Activated naive CD4-positive, alpha-beta T cell treated with anti-CD3 and anti-CD28 coated beads, Interleukin-2, amount 50 U/mL, for 16 hours (primary cell): ENCODE results near the gene EREG.
"Not testable (repeated sequence)": the region's sequence is repeated elsewhere in the genome, so short reads cannot be mapped to it uniquely, and the experiment has no call there.

Experiments used
- DNase-seq: peaks from one replicate; pipeline ENCODE4 v3.0.0-alpha.2; 2020

The EREG gene

DNA sequence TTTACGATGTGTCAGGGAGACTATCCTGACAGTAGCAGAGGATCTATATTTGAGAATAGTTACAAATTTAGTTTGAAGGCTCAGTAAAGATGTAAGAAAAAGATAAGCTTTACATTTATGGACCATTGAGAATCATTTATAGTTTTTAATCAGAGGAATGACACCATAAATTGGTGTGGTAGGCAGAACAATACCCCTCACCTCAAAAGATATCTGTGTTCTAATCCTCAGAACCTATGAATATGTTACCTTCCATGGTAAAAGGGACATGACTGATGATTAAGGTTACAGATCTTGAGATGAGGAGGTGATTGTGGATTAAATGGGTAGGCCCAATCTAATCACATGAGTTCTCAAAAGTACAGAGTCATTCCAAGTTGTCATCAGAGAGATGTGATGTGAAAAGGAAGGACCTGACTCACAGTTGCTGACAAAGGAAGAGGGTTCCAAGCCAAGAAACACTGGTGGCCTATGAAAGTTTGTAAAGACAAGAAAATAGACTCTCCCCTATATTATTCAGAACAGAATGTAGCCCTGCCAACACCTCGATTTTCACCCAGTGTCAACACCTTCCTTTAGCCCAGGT, 27.0 kb downstream of the EREG start:
- no peak for DNase-seq

DNA sequence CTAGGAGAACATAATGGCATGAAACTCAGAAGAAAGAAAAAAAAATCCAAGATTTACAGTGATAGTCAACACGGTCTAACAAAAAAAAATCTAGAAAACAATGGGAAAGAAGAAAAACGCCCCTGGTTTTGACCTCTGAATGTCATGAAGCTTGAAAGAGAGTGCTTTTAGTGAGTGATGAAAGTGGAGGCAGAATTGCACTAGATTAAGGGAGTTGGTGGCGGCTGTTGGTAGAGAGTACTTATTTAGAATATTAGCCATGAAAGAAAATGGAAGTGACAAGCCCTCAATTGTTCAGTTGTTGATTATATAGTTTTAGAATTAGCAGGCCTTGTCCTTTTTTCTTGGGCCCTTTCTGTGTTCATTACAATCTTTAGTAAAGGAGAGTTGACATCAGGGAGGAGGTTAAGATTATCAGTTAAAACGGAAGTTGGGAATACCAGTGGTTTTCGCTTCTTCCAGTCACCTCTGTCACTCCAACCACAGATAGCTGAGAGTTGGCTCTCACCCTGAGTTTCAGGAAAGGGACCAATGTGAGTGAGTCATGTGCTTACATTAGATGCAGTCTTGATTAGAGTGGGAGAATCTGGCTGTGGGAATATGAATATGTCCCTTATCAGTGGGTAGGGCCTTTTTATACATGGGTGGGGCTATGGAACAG, 29.7 kb downstream of the EREG start:
- no peak for DNase-seq

DNA sequence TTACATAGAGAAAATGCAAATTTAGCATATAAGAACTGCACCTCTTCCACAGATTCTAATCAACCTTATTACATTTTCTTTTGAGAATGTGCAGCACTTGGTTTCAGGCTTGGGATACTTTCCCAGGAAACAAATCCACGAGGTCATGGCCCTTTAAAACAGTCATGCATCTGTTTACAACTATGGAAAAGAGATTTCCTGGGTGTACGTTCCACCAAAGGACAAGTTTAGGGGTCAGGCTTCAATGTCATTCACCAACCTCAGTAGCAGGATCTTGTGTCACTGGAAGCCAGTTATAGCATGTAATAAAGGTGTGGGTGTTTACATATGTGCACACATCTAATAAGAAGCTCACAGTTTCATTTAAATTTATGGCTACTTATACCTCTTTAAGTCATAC, 30.7 kb downstream of the EREG start:
- DNase-seq: no peak

DNA sequence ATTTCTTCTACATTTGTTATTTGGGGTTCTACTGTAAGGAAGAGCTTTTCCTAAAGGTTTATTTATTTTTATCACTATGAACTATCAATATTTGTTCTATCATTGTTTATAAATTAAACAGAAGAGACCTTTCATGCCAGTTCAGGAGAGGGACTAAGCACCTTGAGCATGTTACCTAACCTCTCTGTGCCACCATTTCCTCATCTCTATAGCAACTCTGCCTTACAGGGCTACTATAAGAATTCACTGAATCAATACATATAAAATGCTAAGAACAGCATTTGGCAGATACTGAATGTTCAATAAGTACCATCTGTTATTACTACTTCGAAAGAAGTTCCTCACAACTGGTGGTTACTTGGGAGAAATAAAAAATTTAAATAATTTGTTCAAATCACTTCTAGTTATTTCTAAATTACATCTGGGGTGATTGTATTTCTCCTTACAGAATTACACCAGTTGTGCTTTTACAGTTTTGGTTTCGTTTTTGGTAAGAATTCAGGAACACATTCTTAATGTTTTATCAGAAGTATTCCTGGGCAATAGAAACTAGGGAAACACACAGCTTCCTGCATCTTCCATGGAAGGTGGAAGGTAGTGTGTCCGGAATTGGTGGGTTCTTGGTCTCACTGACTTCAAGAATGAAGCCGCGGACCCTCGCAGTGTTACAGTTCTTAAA, 32.9 kb downstream of the EREG start:
- DNase-seq: no peak

DNA sequence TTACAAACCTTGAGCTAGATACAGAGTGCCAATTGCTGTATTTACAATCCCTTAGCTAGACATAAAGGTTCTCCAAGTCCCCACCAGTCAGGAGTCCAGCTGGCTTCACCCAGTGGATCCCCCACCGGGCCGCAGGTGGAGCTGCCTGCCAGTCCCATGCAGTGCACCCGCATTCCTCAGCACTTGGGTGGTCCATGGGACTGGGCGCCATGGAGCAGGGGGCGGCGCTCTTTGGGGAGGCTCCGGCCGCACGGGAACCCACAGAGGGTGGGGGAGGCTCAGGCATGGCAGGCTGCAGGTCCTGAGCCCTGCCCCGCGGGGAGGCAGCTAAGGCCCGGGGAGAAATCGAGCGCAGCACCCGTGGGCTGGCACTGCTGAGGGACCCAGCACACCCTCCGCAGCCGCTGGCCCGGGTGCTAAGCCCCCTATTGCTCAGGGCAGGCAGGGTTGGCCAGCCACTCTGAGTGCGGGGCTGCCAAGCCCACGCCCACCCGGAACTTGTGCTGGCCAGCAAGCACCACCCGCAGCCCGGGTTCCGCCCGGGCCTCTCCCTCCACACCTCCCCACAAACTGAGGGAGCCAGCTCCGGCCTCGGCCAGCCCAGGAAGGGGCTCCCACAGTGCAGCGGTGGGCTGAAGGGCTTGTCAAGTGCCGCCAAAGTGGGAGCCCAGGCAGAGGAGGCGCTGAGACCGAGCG, 34.1 kb downstream of the EREG start:
- not testable (repeated sequence) for DNase-seq

DNA sequence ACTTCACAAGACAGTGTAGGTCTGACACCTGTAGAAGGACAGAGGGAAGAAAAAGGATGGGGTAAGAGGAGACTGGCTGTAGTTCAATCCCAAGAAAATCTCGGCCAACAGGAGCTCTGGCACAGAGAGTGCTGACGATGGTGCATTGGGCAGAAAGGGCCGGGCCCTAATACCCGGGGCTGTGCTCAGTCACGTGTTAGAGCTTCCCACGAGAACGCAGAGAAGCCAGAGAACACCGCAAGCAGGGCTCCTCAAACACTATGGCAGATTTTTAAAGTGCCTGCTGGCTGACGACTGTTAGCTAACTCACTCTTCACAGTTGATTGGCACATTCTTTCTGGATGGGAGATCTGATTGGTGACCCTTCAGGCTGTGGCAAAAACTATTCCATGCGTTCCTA, 35.5 kb downstream of the EREG start:
- DNase-seq: no peak

DNA sequence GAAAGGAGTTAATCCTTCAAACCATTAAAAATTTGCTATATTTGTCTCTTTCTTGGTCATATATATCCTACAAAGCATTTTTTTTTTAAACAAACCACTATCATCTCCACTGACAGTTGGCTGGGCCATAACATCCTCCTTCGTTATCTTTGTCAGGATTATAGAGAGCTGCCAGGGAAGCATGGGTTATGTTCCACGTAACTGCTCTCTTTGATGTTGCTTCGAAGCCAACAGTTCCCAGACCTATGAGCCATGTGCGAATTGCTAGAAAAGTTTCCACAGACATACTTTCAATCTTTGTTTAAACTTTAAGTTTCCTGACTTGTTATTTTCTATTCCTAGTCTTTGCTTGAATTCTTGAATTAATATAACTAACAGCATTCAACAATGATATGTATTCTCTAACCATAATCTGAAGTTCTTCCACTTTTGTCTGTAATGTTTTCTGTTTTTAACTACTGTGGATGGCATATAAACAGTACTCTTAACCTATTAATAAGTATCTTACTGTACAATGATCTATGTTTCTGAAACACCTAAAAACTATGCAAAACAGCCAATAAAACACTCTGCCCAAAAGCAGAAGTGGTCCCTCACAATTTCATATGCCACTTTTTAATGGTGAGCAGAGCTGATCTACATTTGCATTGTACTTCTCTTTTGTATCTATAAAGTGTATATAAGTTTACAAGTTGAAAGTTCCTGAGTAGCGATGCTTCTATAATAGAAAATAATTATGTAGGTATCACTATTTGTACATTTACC, 37.9 kb downstream of the EREG start:
- DNase-seq: no peak

DNA sequence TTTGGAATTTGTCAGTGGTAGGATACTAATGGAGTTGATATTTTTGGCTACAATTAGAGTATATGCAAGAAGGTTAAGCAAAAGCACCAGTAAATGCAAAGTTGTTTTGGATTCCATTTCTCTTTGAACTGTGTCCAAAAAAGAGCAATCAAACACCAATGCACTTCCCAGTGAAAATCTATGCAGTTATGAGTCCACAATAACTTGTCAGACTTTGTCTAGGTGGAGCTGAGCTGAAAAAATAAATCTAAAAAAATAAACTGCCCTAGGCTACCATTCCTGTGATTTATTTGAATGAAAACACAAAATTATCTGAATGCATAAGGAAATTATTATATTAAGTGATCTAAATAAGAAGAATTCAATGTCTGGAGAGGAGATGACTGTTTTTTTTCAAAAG, 42.9 kb downstream of the EREG start:
- no peak for DNase-seq

DNA sequence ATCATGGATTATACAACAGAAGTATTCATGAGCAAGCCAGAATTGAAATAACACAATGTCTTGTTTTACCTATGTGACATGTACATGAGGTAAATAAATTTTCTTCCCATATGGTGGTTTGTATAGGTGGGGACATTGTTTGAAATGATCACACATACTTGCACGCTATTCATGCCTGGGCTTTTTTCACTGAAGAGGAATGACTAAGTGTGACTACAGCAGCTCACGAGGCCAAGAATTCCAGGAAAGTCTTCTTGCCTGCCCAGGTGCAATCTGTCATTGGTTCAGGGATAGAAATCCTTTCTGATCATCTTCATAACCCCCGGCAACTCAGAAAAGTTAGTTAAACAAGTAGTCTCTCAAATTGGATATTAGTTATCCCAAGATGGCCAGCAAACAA, 43.7 kb downstream of the EREG start:
- DNase-seq: no peak

DNA sequence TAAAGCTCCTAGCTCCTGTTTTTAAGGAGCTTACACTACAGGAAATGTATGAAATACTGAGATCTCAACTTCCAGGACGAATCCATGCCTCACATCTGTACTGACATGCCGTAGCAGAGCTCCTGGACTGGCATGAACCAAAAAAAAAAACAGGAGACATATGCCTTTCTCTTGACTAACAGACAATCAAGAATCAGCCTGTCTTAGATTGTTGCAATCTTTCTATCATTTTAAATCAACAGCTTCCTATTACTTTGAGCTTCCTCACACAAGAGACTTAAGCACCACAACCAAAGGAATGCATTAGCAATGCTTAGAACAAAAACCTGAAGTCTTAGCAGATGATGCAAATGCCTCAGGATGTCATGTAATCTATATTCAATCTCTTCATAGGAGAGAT, 45.3 kb downstream of the EREG start:
- DNase-seq: no peak

DNA sequence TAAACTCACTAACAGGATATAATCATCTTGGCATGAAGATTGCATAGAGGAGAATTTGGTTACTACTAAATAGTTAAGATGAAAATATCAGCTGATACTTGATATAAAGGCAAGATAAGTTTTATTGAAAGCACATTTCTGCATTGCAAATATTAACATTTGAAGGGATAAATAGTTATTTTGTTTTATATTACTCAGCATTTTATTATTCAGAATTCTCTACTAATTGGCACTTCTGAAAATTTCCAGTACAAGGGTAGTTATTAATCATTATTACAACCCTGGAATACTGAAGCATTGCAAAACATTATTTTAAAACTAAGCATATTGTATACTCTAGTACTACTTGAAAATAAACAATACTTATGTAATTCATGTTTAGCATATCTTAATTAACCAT, 47.3 kb downstream of the EREG start:
- no peak for DNase-seq

DNA sequence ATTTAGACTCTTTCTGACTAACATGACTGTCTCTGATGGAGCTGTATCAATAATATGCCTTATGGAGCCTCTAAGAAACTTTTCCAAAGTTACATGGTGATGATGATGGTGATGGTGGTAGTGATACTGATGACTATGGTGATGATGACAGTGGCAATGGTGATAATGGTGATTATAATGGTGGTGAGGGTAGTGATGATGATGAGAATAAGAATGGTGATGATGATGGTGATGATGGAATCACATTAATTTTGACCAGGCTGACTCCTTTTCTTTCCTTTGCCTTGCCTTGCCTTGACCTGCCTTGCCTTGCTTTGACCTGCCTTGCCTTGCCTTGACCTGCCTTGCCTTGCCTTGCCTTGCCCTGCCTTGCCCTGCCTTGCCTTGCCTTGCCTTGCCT, 48.3 kb downstream of the EREG start:
- DNase-seq: no peak

DNA sequence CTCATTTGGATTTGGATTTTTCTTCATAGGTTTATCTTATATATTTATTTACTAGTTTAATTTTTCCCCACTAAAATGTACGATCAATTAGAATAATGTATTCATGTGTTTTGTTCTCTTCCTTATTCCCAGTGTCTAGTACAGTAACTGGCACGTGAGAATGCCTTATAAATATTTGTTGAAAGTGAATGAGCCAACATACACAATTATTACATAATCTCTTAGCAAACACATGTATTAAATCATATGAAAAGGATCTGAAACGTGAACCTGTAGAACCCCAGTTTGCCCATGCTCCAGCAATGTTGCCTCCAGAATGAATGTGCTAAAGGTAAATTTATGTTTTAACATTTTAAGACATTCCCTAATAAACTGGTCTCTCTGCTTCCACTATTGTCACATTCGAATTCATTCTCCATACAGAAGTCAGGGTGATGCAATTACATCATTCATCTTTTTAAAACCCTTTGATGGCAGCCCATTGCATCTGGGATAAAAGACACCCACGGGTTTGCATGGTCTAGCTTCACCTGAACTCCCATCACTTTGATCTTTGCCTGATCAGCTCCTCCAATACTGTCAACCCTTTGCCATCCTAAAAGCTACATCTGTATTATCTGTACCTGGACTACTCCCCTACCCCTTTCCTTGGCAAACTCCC, 49.3 kb downstream of the EREG start:
- DNase-seq: no peak

DNA sequence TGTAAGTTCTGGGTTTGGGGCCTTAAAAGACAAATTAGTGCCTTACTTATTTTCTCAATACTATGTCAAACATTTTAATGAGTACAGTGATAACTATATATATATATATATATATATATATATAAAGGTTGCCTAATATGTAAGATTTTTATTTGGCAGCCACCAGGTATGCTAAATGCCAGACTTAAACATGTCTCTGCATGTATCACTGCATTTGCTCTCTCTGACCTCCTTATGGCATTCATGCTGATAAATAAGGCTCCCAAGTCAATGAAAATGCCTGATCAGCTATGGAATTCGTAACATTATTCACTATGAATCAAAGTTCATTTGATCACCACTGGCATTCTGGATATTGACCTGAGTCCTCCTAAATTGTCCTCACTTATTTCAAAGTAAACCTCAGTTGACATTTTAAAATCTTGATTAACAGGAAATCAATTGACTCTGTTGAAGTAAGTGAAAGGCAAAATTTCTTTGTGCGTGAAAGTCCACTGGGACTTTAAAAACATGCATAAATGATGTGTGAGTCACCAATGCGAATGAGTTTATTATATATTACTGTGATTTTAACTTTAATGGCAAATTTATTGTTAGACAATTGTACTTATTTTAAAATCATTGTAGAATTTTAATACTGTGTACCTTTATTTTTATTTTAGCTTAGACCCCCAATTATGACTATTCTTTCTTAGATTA, 50.8 kb downstream of the EREG start:
- DNase-seq: no peak

DNA sequence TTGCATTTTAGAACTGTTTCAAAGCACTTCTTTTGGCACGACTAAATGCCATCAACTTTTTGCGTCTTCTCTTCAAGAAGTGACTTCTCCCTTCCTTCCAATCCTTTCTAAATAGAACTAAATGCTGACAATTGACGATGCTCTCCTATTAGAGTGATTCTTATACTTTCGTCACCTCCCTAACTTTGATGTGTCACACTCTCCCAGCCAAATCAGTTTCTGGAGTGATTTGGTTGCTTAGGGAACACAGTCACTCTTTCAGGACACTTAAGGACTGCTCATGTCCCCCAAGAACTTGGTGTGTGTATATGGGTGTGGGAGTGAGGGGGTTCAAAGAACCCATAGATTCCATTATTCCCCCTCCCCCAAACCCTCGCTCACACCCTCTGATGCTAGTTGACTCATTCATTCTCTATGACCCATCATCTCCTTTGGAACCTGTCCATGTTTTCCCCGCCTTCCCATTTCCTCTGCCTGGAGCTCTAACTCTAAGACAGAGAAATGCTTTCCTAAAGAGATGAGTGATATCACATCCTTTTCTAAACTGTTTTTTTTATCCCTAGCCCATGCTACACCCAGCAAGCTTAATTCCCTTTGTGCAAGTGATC, 53.2 kb downstream of the EREG start:
- no peak for DNase-seq

DNA sequence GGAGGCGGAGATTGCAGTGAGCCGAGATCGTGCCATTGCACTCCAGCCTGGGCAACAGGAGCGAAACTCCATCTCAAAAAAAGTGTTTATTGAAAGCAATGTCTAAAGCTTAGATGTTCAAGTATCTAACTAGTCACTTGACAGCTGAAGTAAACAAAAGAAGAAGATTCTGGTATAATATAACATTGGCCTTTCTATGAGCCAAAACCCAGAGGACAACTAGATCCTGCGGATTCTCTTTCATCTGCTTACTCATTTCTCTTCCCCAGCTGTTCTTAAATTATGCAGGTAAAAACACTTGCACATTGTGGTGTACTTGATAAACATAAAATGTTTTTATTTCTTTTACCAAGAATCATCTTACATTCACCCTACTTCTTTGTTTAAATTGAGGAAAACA, 55.9 kb downstream of the EREG start:
- no peak for DNase-seq

DNA sequence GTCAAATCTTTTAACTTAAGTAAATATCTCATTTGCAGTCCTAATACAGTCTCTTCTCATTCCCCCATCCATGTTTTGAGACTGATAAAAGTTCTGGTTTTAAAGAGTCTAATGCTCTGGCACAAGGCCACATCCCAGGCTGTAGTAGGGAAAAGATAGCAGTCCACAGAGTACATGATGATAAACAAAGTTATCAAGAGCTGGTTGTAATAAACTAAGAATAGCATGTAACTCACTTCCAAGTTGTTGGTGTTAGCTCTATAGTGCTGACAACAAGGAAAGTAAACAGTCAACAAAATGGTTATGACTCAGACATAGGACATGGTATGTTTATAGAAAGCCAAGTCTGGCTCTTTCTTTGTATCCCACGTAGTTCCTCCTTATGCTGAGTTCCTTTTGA, 58.2 kb downstream of the EREG start:
- no peak for DNase-seq

DNA sequence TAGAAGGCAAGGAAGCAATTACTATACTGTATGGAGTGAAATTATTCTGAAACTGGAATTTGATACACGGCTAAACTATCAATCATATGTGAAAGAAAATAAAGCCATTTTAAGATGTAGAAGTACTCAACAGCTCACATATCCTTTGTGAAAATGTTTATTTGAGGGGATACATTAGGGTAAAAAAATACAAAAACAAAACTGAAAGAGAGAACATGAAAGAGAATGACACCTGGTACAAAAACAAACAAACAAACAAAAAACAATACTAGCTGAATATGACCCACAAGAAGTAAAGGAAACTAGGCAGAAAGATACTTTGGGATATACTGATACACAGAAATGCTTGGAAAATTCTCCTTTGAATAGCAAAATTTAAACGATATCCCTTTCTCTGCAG, 59.2 kb downstream of the EREG start:
- no peak for DNase-seq

DNA sequence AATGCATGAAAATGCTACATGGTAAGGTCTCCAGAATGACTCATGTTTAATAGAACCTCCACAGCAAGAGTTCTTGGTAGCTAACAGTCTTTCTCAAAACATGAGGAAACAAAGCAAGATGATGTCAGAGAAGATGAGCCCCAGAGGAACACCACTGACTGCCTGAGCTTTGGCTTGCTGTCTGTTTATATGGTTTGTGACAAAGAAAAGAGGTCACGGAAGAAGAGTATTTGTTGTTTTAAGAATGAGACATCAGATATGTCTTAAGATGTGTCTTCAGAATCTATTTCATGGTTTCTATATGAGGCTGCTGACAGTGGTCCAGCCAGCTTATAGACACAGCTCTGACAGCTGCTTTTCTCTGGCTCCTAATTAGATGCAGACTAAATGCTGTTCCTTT, 61.2 kb downstream of the EREG start:
- DNase-seq: no peak

DNA sequence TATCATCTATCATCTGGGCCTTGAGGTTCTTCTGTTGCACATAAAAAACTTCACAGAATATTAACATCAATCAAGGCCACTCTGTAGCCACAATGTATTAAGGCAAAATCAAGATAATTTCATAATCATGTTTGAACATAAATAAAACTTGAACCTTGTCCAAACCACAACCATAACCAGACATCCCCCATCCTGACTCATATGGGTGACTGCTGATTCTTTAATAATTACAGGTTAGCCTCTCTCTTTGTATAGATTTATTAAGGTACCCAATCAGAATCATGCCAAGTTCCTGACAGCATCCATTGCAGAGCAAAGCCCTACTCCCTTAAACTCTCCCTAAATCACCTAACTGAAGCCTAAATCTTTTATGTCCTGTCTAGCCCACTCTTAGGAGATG, 63.3 kb downstream of the EREG start:
- DNase-seq: no peak

DNA sequence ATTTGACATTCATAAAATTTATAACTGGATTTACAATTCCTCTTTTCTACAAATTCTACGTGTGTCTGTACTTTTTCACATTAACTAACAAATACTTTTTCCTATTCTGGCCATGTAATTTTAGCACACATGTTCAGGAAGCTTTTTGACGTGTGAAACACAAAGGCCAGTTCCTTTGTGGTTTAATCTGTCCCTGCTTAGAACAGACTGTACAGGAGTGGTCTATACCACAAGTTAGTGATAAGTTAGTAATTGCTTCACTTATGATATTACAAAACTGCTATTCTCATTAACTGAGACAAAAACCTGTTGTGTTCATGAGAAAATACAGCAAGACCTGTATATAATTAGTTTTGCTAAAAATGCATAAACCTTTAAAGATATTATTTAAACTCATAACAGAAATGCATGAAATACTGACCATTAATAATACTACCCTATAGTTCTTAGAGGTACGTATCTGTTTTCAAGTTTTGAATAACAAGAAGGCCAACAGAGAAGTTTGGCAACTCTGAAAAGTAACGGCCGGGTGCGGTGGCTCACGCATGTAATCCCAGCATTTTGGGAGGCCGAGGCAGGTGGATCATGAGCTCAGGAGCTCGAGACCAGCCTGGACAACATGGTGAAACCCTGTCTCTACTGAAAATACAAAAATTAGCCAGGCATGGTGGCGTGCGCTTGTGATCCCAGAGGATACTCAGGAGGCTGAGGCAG, 66.3 kb downstream of the EREG start:
- no peak for DNase-seq
